GM12878 (cell line): ENCODE data around the gene MYO1D. TPM values are rescaled to one million over a fixed set of nuclear protein-coding genes. Genes with fewer than 3 reads are reported as not detected.
A peak's percentile ranks its signal among the peaks of the same experiment; 100 is the strongest.

Experiments
- ATAC-seq: fragments of 200-7000 bp; cut with Tn5 transposase; 3 replicates; pipeline ENCODE4 v1.9.1; 2020; ENCODE audit warnings: mild to moderate bottlenecking, moderate library complexity
- BruUV-seq: library from RNA; stranded (reverse); fragments of 400-500 nt; replicated peaks from 2 replicates; lab custom pipeline; 2021; lab: Mats Ljungman, UMichigan
- CTCF ChIA-PET: fragments of 300-600 bp; sonication (Branson Sonifier 250); formaldehyde crosslinking; extraction: SDS; loops from one replicate; lab custom pipeline; 2021; ENCODE audit warnings: inconsistent platforms; lab: Yijun Ruan, JAX
- POLR2A ChIA-PET: fragments of 350-600 bp; formaldehyde crosslinking; extraction: SDS; loops from one replicate; lab custom pipeline; 2021; ENCODE audit warnings: inconsistent platforms; lab: Charles Lee
- RAD21 ChIA-PET: fragments of 300-600 bp; sonication (Branson Sonifier 250); formaldehyde crosslinking; loops from one replicate; lab custom pipeline; 2023; ENCODE audit warnings: antibody characterized with exemption; ENCODE audit not compliant: unreplicated experiment; lab: Charles Lee
- SMC1A ChIA-PET: fragments of 300-600 bp; sonication (Branson Sonifier 250); formaldehyde crosslinking; loops from one replicate; lab custom pipeline; 2023; ENCODE audit not compliant: unreplicated experiment, uncharacterized antibody; lab: Charles Lee
- DNase-seq: peaks from one replicate; pipeline ENCODE4 v3.0.0-alpha.2; 2011; ENCODE audit warnings: low read depth, low spot score
- FAIRE-seq: peaks from 3 replicates; lab custom pipeline; 2011; peaks lifted over from hg19 to GRCh38; lab: Jason Lieb, UNC
- H2AFZ ChIP-seq: 2 replicates; pipeline ENCODE4 v1.6.0; 2011; ENCODE audit warnings: low read depth, low read length, control low read depth; ENCODE audit not compliant: control insufficient read depth
- H3K27ac ChIP-seq: 2 replicates; pipeline ENCODE4 v1.5.1; 2011; ENCODE audit warnings: control low read depth; ENCODE audit not compliant: control insufficient read depth, insufficient read depth
- H3K27me3 ChIP-seq, 2 experiments: replicated peaks in 1 of 2; 2 replicates each; pipeline versions ENCODE4 v1.6.0 to v1.6.1; 2011; ENCODE audit warnings: low read length in 1 of 2; ENCODE audit not compliant: control insufficient read depth in 2 of 2, insufficient read depth in 2 of 2
- H3K36me3 ChIP-seq, 2 experiments: 2 replicates each; pipeline ENCODE4 v1.5.1; 2011; ENCODE audit warnings: low read length in 1 of 2; ENCODE audit not compliant: control insufficient read depth in 2 of 2, insufficient read depth in 2 of 2
- H3K4me1 ChIP-seq: 2 replicates; pipeline ENCODE4 v1.6.1; 2011; ENCODE audit warnings: mild to moderate bottlenecking, low read length, moderate library complexity, mixed read lengths; ENCODE audit not compliant: control insufficient read depth, insufficient read depth
- H3K4me2 ChIP-seq: 2 replicates; pipeline ENCODE4 v1.6.0; 2011; ENCODE audit warnings: control low read depth; ENCODE audit not compliant: control insufficient read depth, insufficient read depth
- H3K4me3 ChIP-seq: fragments of 200-600 bp; sonication (generic); 2 replicates; pipeline ENCODE4 v1.5.1; 2016
- H3K79me2 ChIP-seq: 2 replicates; pipeline ENCODE4 v1.6.0; 2011; ENCODE audit warnings: low read length; ENCODE audit not compliant: control insufficient read depth, insufficient read depth
- H3K9ac ChIP-seq: 2 replicates; pipeline ENCODE4 v1.8.0; 2011; ENCODE audit warnings: low read length, control low read depth, mixed read lengths; ENCODE audit not compliant: control insufficient read depth, insufficient read depth
- H3K9me3 ChIP-seq: replicated peaks from 3 replicates; pipeline ENCODE4 v1.5.1; 2011; ENCODE audit warnings: mild to moderate bottlenecking, low read length; ENCODE audit not compliant: control insufficient read depth, insufficient read depth
- H4K20me1 ChIP-seq: 2 replicates; pipeline ENCODE4 v1.6.0; 2011; ENCODE audit not compliant: control insufficient read depth, insufficient read depth
- CEBPB ChIP-seq, 2 experiments: fragments of 150-350 bp in 1 of 2; IDR thresholded peaks; 2 replicates each; pipeline ENCODE4 v1.6.1; 2012 to 2014; ENCODE audit warnings: low read depth in 2 of 2, low read length in 2 of 2, borderline replicate concordance in 1 of 2, inconsistent platforms in 1 of 2
- FOS ChIP-seq: IDR thresholded peaks from 3 replicates; pipeline ENCODE4 v1.6.1; 2011; ENCODE audit warnings: borderline replicate concordance; ENCODE audit not compliant: insufficient read length; ENCODE audit errors: extremely low read depth
- IKZF1 ChIP-seq: fragments of 450-650 bp; conservative IDR thresholded peaks from 2 replicates; pipeline ENCODE4 v1.6.1; 2017; ENCODE audit warnings: antibody characterized with exemption, mild to moderate bottlenecking
- NR2F1 ChIP-seq: fragments of 450-650 bp; conservative IDR thresholded peaks from 2 replicates; pipeline ENCODE4 v1.6.1; 2017; ENCODE audit warnings: mild to moderate bottlenecking
- PAX5 ChIP-seq: IDR thresholded peaks from 2 replicates; pipeline ENCODE4 v1.6.1; 2011; ENCODE audit warnings: low read depth, low read length, borderline replicate concordance
- PAX8 ChIP-seq: fragments of 450-650 bp; IDR thresholded peaks from 2 replicates; pipeline ENCODE4 v1.6.1; 2017; ENCODE audit warnings: mild to moderate bottlenecking, moderate library complexity
- PKNOX1 ChIP-seq: fragments of 450-650 bp; IDR thresholded peaks from 2 replicates; pipeline ENCODE4 v1.6.1; 2016; ENCODE audit warnings: mild to moderate bottlenecking
- SIN3A ChIP-seq: IDR thresholded peaks from 2 replicates; pipeline ENCODE4 v1.6.1; 2012; ENCODE audit warnings: low read depth, low read length, improper control_type of control experiment
- ZBTB33 ChIP-seq: fragments of 450-650 bp; IDR thresholded peaks from 2 replicates; pipeline ENCODE4 v1.6.1; 2017; ENCODE audit warnings: mild to moderate bottlenecking
- ZZZ3 ChIP-seq: IDR thresholded peaks from 2 replicates; pipeline ENCODE4 v1.6.1; 2011; ENCODE audit warnings: low read depth; ENCODE audit not compliant: control insufficient read depth, insufficient read length
- WGBS: methylation state at CpG from one replicate; pipeline ENCODE4 v1.1.6; 2016; ENCODE audit warnings: low lambda C conversion rate; ENCODE audit not compliant: insufficient replicate concordance, insufficient coverage; ENCODE audit errors: missing lambda C conversion rate; 5-methylcytosine and 5-hydroxymethylcytosine counted together
- in situ Hi-C: fragments of 300-500 bp; cut with MboI; formaldehyde crosslinking; loops from 9 replicates; pipeline ENCODE4 v1.14.3; 2018; ENCODE audit warnings: mixed read lengths
- intact Hi-C: fragments of 100-400 bp; cut with micrococcal nuclease; formaldehyde crosslinking; loops from one replicate; pipeline ENCODE4 v1.14.2; 2022; ENCODE audit not compliant: unreplicated experiment
- polyA plus RNA-seq, 11 experiments: library from polyadenylated mRNA; depleted of rRNA in 4 of 11; unstranded in 6 of 11; stranded (reverse) in 5 of 11; fragments of >200 nt; fragmentation: Nextera tagmentation in 4 of 11; fragmentation: Illumina TruSeq in 1 of 11; extraction: Ambion mirVana in 4 of 11; extraction: Trizol in 1 of 11; gene quantifications; 1 replicate in 1 of 11; 2 replicates in 10 of 11; pipeline versions ENCODE4 v1.2.1 to v1.2.3, GENCODE V29; 2011 to 2016; ENCODE audit warnings: inconsistent platforms in 2 of 11, missing spikeins in 2 of 11, low read depth in 1 of 11
- total RNA-seq, 4 experiments: library from RNA; depleted of rRNA in 3 of 4; stranded (reverse); fragments of >200 nt in 3 of 4; fragmentation: Illumina TruSeq in 1 of 4; extraction: Trizol in 1 of 4; gene quantifications; 2 replicates each; pipeline versions ENCODE4 v1.2.1 to v1.2.3, GENCODE V29; 2013 to 2021
- TF ChIP-seq, protein P1 (sequence below): IDR thresholded peaks from 2 replicates; pipeline ENCODE4 v1.6.1; 2011; ENCODE audit warnings: low read depth, low read length, improper control_type of control experiment, borderline replicate concordance

The MYO1D gene
- total and polyA plus RNA-seq, 10 of the 15 experiments (the other 5 are each of a cell fraction or from before 2014, with no cell fraction given): 1.8 to 37.7 (median 25.4) TPM

- intact Hi-C loops: loop anchor here (5.0 kb wide), 1 partner anchor 393 kb away; no protein-coding TSS in a partner anchor
- ChIA-PET POLR2A (interaction anchor here (0.6 to 4.6 kb wide), 12 partner anchors 9 to 525 kb away, joined by 3 to 36 read pairs (median 6); no protein-coding TSS in a partner anchor), CTCF (interaction anchor here (0.8 to 13.7 kb wide), 22 partner anchors 13 to 413 kb away, joined by 3 to 335 read pairs (median 8); no protein-coding TSS in a partner anchor), RAD21 (interaction anchor here (0.8 to 8.2 kb wide), 13 partner anchors 12 to 431 kb away, joined by 3 to 198 read pairs (median 20); partner anchors contain the start of genes CDK5R1 and PSMD11), SMC1A (interaction anchor here (0.7 to 14.6 kb wide), 21 partner anchors 8 to 412 kb away, joined by 3 to 248 read pairs (median 5); no protein-coding TSS in a partner anchor)
- Histone ChIP-seq H4K20me1 (no peaks in the 10 kb centered on the region; the same call in 1 of the 2 replicates), H3K27ac (no peak overlapping the region), H2AFZ (no peak overlapping the region), H3K4me3 (peak overlapping the region; percentile 72), H3K27me3 (no peaks in the 10 kb centered on the region), H3K79me2 (peaks cover 9% of the 10 kb centered on the region), H3K9me3 (no peaks in the 10 kb centered on the region), H3K4me1 (no peaks in the 10 kb centered on the region), H3K36me3 (no peaks in the 10 kb centered on the region), H3K9ac (no peak overlapping the region), H3K4me2 (peak overlapping the region; percentile 71)
- DNase-seq (no peak), ATAC-seq (no peak), FAIRE-seq (no peak)
- in situ Hi-C loops: no loop called here
- 91% methylated on average over 2 of the region's 2 CpGs for WGBS
- TF ChIP-seq FOS (no peak), PKNOX1 (peak; percentile 59; the same call in 1 of the 2 replicates)
- BruUV-seq: TSS peak; percentile 47
Measured at GRCh38 chr17:32875230-32875917, 1.6 kb downstream of the MYO1D start.

DNA sequence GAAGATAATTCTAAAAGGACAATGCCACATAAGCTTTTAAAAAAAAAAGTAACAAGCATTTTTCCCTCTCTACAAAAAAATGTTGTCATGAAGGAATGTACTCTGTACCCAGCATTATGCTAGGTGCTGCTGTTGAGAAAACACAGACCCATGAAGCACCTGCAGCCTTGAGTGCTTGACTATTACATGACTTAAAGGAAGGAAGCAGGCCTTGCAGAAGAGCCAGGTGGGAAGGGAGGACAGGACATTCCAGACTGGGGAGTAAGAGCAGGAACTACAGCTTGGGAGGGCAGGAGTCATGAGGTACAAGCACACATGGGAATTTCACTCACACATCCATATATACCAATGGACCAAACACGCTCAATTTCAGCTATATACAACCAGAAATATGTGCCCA, 3.8 kb downstream of the MYO1D start:
- DNase-seq: no peak
- Histone ChIP-seq H3K27ac (no peak overlapping the region), H4K20me1 (no peaks in the 10 kb centered on the region; the same call in 1 of the 2 replicates), H3K4me2 (no peak overlapping the region), H3K79me2 (peaks cover 9% of the 10 kb centered on the region), H3K9me3 (no peaks in the 10 kb centered on the region), H3K9ac (no peak overlapping the region), H3K36me3 (no peaks in the 10 kb centered on the region), H2AFZ (no peak overlapping the region), H3K27me3 (no peaks in the 10 kb centered on the region), H3K4me1 (no peaks in the 10 kb centered on the region), H3K4me3 (no peak overlapping the region)
- WGBS: 81% methylated on average over 1 of the region's 1 CpG
- CTCF ChIA-PET: interaction anchor here (0.9 to 13.7 kb wide), 8 partner anchors 11 to 125 kb away, joined by 3 to 335 read pairs (median 82); no protein-coding TSS in a partner anchor
- RAD21 ChIA-PET: interaction anchor here (1.2 to 8.2 kb wide), 4 partner anchors 11 to 90 kb away, joined by 3 to 198 read pairs (median 10); no protein-coding TSS in a partner anchor
- no TSS peak for BruUV-seq
- POLR2A ChIA-PET: interaction anchor here (0.6 to 3.2 kb wide), 7 partner anchors 9 to 80 kb away, joined by 3 to 23 read pairs (median 4); no protein-coding TSS in a partner anchor
- in situ Hi-C loops (no loop called here), intact Hi-C loops (no loop called here)
- no peak for FAIRE-seq
- SMC1A ChIA-PET: interaction anchor here (1.1 to 14.6 kb wide), 9 partner anchors 14 to 382 kb away, joined by 3 to 248 read pairs (median 6); no protein-coding TSS in a partner anchor
- no peak for ATAC-seq
- TF ChIP-seq ZBTB33 (no peak), CEBPB (IDR thresholded peaks at IDR 0.05; ENCODE audit: borderline replicate concordance in 1 of 2, low read depth in 2 of 2, low read length in 2 of 2) (no peak), PAX8 (no peak), SIN3A (no peak), IKZF1 (no peak), PAX5 (no peak), ZZZ3 (no peak), NR2F1 (no peak)
- TF ChIP-seq, protein P1, sequence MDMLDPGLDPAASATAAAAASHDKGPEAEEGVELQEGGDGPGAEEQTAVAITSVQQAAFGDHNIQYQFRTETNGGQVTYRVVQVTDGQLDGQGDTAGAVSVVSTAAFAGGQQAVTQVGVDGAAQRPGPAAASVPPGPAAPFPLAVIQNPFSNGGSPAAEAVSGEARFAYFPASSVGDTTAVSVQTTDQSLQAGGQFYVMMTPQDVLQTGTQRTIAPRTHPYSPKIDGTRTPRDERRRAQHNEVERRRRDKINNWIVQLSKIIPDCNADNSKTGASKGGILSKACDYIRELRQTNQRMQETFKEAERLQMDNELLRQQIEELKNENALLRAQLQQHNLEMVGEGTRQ: no peak
